HG02852 (cell line): ENCODE results near the gene PDC.
"Not testable (repeated sequence)": the region's sequence is repeated elsewhere in the genome, so short reads cannot be mapped to it uniquely, and the experiment has no call there.

ENCODE experiments used
- ATAC-seq: cut with Tn5 transposase; IDR thresholded peaks from one replicate; pipeline ENCODE4 v1.9.1; 2021; ENCODE audit warnings: mild to moderate bottlenecking, moderate library complexity; ENCODE audit not compliant: unreplicated experiment

PDC gene

DNA sequence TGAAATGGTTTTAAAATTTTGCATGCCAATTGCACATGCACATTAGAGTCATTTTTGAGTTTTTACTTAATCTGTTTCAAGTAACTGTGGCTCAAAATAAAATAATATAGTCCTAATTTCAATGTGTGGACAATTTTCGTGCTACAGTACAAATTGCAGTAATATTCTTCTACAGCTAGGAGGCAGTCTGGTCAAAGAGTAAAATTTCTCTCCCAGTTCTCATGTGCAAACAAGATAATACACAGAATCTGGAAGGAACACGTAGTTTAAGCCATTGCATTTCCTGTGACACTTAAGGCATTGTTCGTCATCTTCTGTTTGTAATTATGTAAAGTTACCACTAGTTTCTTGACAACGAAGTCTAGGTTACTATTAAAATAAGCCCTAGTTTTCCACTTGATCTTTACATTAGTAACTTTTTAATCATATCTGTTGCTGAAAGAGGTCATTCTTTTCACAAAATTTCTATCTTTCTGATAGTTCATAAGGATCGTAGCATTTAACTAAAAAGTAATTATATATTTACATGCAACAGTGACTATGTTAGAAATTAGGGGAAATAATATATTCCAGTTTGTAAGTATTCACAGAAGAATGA, 56.4 kb downstream of the PDC start:
- no peak for ATAC-seq

DNA sequence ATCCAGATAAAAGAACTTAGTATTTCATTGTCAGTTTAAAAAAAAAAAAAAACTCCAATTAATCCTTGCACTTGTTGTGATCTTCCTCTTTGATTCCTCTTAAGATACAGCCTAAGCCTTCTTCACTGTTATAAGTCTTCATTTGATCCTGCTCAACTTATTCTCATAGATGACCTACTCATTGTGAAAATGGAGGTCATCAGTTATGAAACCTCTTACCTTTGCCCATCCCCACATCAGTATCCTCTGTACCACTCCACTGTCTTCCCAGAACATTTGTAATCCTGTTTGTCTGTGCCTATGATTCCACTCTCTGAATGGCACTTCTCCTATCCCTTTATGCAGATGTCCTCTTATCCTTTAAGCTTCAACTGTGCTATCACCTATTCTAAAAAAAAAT, 57.3 kb downstream of the PDC start:
- no peak for ATAC-seq

DNA sequence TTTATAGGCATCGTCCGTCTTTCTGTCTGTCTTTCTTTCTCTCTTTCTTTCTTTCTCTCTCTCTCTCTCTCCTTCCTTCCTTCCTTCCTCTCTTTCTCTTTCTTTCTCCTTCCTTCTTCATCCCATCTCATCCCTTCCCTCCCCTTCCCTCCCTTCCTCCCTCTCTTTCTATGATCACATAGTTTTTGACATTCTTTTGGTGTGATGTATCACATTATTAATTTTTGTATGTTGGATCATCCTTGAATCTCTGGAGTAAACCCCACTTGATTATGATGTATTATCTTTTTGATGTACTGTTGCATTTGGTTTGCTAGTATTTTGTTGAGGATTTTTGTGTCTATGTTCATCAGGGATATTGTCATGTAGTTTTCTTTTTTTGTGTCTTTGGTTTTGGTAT, 59.5 kb downstream of the PDC start:
- not testable (repeated sequence) for ATAC-seq
